ENCODE data around the gene TRAF3.
"Not testable (repeated sequence)": the region's sequence is repeated elsewhere in the genome, so short reads cannot be mapped to it uniquely, and the experiment has no call there.

TRAF3 gene

GRCh38 chr14:102830474-102831045 lies 53.3 kb downstream of the TRAF3 start:
- DNase-seq: no peak

GRCh38 chr14:102831163-102831804 lies 54.0 kb downstream of the TRAF3 start:
- peak; percentile 37 for DNase-seq

- DNase-seq: no peak
Observed at GRCh38 chr14:102833341-102833740, 56.1 kb downstream of the TRAF3 start.

- no peak for DNase-seq
Observed at GRCh38 chr14:102833991-102834390, 56.7 kb downstream of the TRAF3 start.

- no peak for DNase-seq
Observed at GRCh38 chr14:102835959-102836358, 58.7 kb downstream of the TRAF3 start.

GRCh38 chr14:102837120-102837519 lies 59.9 kb downstream of the TRAF3 start:
- DNase-seq: not testable (repeated sequence)

- no peak for DNase-seq
Observed at GRCh38 chr14:102838501-102838900, 61.3 kb downstream of the TRAF3 start.

GRCh38 chr14:102840115-102840514 lies 62.9 kb downstream of the TRAF3 start:
- no peak for DNase-seq

GRCh38 chr14:102840771-102841528 lies 63.7 kb downstream of the TRAF3 start:
- DNase-seq: no peak

GRCh38 chr14:102848830-102849525 lies 71.7 kb downstream of the TRAF3 start:
- no peak for DNase-seq

- no peak for DNase-seq
Observed at GRCh38 chr14:102849526-102850379, 72.5 kb downstream of the TRAF3 start.

- no peak for DNase-seq
Observed at GRCh38 chr14:102853648-102854047, 76.4 kb downstream of the TRAF3 start.

GRCh38 chr14:102854091-102854703 lies 76.9 kb downstream of the TRAF3 start:
- no peak for DNase-seq

- no peak for DNase-seq
Observed at GRCh38 chr14:102856179-102856578, 78.9 kb downstream of the TRAF3 start.

- DNase-seq: no peak
Observed at GRCh38 chr14:102857444-102857843, 80.2 kb downstream of the TRAF3 start.

GRCh38 chr14:102859911-102860310 lies 82.7 kb downstream of the TRAF3 start:
- no peak for DNase-seq

- no peak for DNase-seq
Observed at GRCh38 chr14:102862154-102862773, 85.0 kb downstream of the TRAF3 start.

- no peak for DNase-seq
Observed at GRCh38 chr14:102863381-102863780, 86.1 kb downstream of the TRAF3 start.

GRCh38 chr14:102865916-102866315 lies 88.7 kb downstream of the TRAF3 start:
- DNase-seq: not testable (repeated sequence)

- DNase-seq: no peak
Observed at GRCh38 chr14:102866982-102867761, 89.9 kb downstream of the TRAF3 start.

Data from activated CD4-positive, alpha-beta T cell treated with anti-CD3 and anti-CD28 coated beads, Interleukin-10, Interleukin-2, amounts not matched to agents 100 ng/mL and 50 ng/mL, durations not matched to agents 16 hours and 8 hours (primary cell).